GM12878 (cell line): ENCODE measurements around the gene TTLL12. TPM values are rescaled to one million over a fixed set of nuclear protein-coding genes. Genes with fewer than 3 reads are reported as not detected.

ENCODE experiments used
- CREM ChIP-seq: IDR thresholded peaks from 2 replicates; pipeline ENCODE4 v1.6.1; 2014; ENCODE audit warnings: antibody characterized with exemption, low read depth
- POLR2AphosphoS5 ChIP-seq: IDR thresholded peaks from 2 replicates; pipeline ENCODE4 v1.6.1; 2011; ENCODE audit warnings: mild to moderate bottlenecking, low read length, inconsistent platforms
- RCOR1 ChIP-seq: conservative IDR thresholded peaks from 2 replicates; pipeline ENCODE4 v1.6.1; 2012; ENCODE audit warnings: low read depth, low read length, improper control_type of control experiment
- SIN3A ChIP-seq: IDR thresholded peaks from 2 replicates; pipeline ENCODE4 v1.6.1; 2012; ENCODE audit warnings: low read depth, low read length, improper control_type of control experiment
- ZBTB4 ChIP-seq: fragments of 450-650 bp; formaldehyde crosslinking; IDR thresholded peaks from 2 replicates; pipeline ENCODE4 v1.4.0; 2022; ENCODE audit warnings: mild to moderate bottlenecking, moderate library complexity
- polyA plus RNA-seq, 11 experiments: library from polyadenylated mRNA; depleted of rRNA in 4 of 11; unstranded in 6 of 11; stranded (reverse) in 5 of 11; fragments of >200 nt; fragmentation: Nextera tagmentation in 4 of 11; fragmentation: Illumina TruSeq in 1 of 11; extraction: Ambion mirVana in 4 of 11; extraction: Trizol in 1 of 11; gene quantifications; 1 replicate in 1 of 11; 2 replicates in 10 of 11; pipeline versions ENCODE4 v1.2.1 to v1.2.3, GENCODE V29; 2011 to 2016; ENCODE audit warnings: inconsistent platforms in 2 of 11, missing spikeins in 2 of 11, low read depth in 1 of 11
- total RNA-seq, 4 experiments: library from RNA; depleted of rRNA in 3 of 4; stranded (reverse); fragments of >200 nt in 3 of 4; fragmentation: Illumina TruSeq in 1 of 4; extraction: Trizol in 1 of 4; gene quantifications; 2 replicates each; pipeline versions ENCODE4 v1.2.1 to v1.2.3, GENCODE V29; 2013 to 2021
- TF ChIP-seq, protein P1 (sequence below): fragments of 450-650 bp; IDR thresholded peaks from 2 replicates; pipeline ENCODE4 v1.6.1; 2018; ENCODE audit warnings: borderline replicate concordance, mild to moderate bottlenecking; ENCODE audit not compliant: partially characterized antibody
- TF ChIP-seq, protein P2 (sequence below): IDR thresholded peaks from 2 replicates; pipeline ENCODE4 v1.6.1; 2011; ENCODE audit warnings: low read depth, mild to moderate bottlenecking, low read length, moderate library complexity, borderline replicate concordance; ENCODE audit errors: extremely low read depth

The TTLL12 gene
- total and polyA plus RNA-seq, 10 of the 15 experiments (the other 5 are each of a cell fraction or from before 2014, with no cell fraction given) = 1.00 to 89.8 (median 38.5) TPM

- TF ChIP-seq ZBTB4 (CRISPR knock-in tag) = no peak
- TF ChIP-seq, protein P1, sequence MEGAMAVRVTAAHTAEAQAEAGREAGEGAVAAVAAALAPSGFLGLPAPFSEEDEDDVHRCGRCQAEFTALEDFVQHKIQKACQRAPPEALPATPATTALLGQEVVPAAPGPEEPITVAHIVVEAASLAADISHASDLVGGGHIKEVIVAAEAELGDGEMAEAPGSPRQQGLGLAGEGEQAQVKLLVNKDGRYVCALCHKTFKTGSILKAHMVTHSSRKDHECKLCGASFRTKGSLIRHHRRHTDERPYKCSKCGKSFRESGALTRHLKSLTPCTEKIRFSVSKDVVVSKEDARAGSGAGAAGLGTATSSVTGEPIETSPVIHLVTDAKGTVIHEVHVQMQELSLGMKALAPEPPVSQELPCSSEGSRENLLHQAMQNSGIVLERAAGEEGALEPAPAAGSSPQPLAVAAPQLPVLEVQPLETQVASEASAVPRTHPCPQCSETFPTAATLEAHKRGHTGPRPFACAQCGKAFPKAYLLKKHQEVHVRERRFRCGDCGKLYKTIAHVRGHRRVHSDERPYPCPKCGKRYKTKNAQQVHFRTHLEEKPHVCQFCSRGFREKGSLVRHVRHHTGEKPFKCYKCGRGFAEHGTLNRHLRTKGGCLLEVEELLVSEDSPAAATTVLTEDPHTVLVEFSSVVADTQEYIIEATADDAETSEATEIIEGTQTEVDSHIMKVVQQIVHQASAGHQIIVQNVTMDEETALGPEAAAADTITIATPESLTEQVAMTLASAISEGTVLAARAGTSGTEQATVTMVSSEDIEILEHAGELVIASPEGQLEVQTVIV = no peak
- TF ChIP-seq, protein P2, sequence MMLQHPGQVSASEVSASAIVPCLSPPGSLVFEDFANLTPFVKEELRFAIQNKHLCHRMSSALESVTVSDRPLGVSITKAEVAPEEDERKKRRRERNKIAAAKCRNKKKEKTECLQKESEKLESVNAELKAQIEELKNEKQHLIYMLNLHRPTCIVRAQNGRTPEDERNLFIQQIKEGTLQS = no peak
- TF ChIP-seq POLR2AphosphoS5 = no peak
- TF ChIP-seq CREM = no peak
- no peak for TF ChIP-seq RCOR1
- TF ChIP-seq SIN3A = no peak
These were observed 18.2 kb downstream of the TTLL12 start (continued) for GRCh38 chr22:43168471-43169309.
